Measurements from ENCODE around the gene EGF.

EGF gene

GRCh38 chr4:110022457-110022856 lies 109.8 kb downstream of the EGF start:
- Histone ChIP-seq H3K4me1 (ENCODE audit: control insufficient read depth, insufficient read depth, low read length) (0 out of 2 replicates have a peak, but pooled peaks cover 3% of the 10 kb centered on the region), H3K36me3 (ENCODE audit: control insufficient read depth in 2 of 2, insufficient read depth in 1 of 2, low read length in 2 of 2) (no peaks in the 10 kb centered on the region), H3K9me3 (ENCODE audit: control insufficient read depth, insufficient read depth, low read depth, low read length) (no peaks in the 10 kb centered on the region), H3K4me3 (ENCODE audit: low read depth, low read length) (no peak overlapping the region), H3K27ac (ENCODE audit: extremely low read depth, low read depth, low read length) (no peak overlapping the region)
- no peak for TF ChIP-seq ZNF830 (tag by site-specific recombination; IDR thresholded peaks at IDR 0.05; ENCODE audit: low read depth)
- TF ChIP-seq ZNF571 (tag by site-specific recombination; IDR thresholded peaks at IDR 0.05), result no peak
- TF ChIP-seq ZNF184 (tag by site-specific recombination; IDR thresholded peaks at IDR 0.05), result no peak
- TF ChIP-seq ZNF518A (tag by site-specific recombination; conservative IDR thresholded peaks at IDR 0.05; ENCODE audit: low read depth), result no peak
- TF ChIP-seq SALL2 (tag by site-specific recombination; IDR thresholded peaks at IDR 0.05; ENCODE audit: borderline replicate concordance), result no peak
- no peak for TF ChIP-seq CTCF (tag by site-specific recombination; IDR thresholded peaks at IDR 0.05)
- TF ChIP-seq ZNF202 (tag by site-specific recombination; IDR thresholded peaks at IDR 0.05; ENCODE audit: borderline replicate concordance), result no peak
- no peak for TF ChIP-seq ZNF292 (tag by site-specific recombination; IDR thresholded peaks at IDR 0.05; ENCODE audit: borderline replicate concordance, low read depth)
- TF ChIP-seq EGR2 (tag by site-specific recombination; IDR thresholded peaks at IDR 0.05; ENCODE audit: low read depth), result no peak
- no peak for TF ChIP-seq YY2 (tag by site-specific recombination; IDR thresholded peaks at IDR 0.05)
- ChIA-PET POLR2A (no interaction called here), CTCF (interaction anchor here (1.0 kb wide), 1 partner anchor 17 kb away, joined by 3 read pairs; no protein-coding TSS in a partner anchor)

GRCh38 chr4:110025056-110025455 lies 112.4 kb downstream of the EGF start:
- no peaks in the 10 kb centered on the region for H3K9me3 ChIP-seq (ENCODE audit: control insufficient read depth, insufficient read depth, low read depth, low read length)
- H3K4me1 ChIP-seq (ENCODE audit: control insufficient read depth, insufficient read depth, low read length), result 0 out of 2 replicates have a peak, but pooled peaks cover 3% of the 10 kb centered on the region
- H3K27ac ChIP-seq (ENCODE audit: extremely low read depth, low read depth, low read length), result no peak overlapping the region
- ChIA-PET CTCF (no interaction called here), POLR2A (no interaction called here)
- no peak overlapping the region for H3K4me3 ChIP-seq (ENCODE audit: low read depth, low read length)
- H3K36me3 ChIP-seq (ENCODE audit: control insufficient read depth in 2 of 2, insufficient read depth in 1 of 2, low read length in 2 of 2), result no peaks in the 10 kb centered on the region
- TF ChIP-seq ZBTB44 (tag by site-specific recombination; IDR thresholded peaks at IDR 0.05) (no peak), ZNF394 (tag by site-specific recombination; IDR thresholded peaks at IDR 0.05; ENCODE audit: borderline replicate concordance) (no peak), AEBP2 (tag by site-specific recombination; IDR thresholded peaks at IDR 0.05; ENCODE audit: borderline replicate concordance) (no peak), ZBTB21 (tag by site-specific recombination; IDR thresholded peaks at IDR 0.05) (no peak), ZNF626 (tag by site-specific recombination; IDR thresholded peaks at IDR 0.05) (no peak), ZNF530 (tag by site-specific recombination; IDR thresholded peaks at IDR 0.05; ENCODE audit: low read depth) (no peak), ZNF580 (tag by site-specific recombination; IDR thresholded peaks at IDR 0.05) (no peak), ZNF670 (tag by site-specific recombination; IDR thresholded peaks at IDR 0.05; ENCODE audit: low read depth) (no peak), ZNF121 (tag by site-specific recombination; IDR thresholded peaks at IDR 0.05) (no peak), ZNF623 (tag by site-specific recombination; IDR thresholded peaks at IDR 0.05) (no peak), HOXC10 (CRISPR knock-in tag; IDR thresholded peaks at IDR 0.05) (no peak), ZNF184 (tag by site-specific recombination; IDR thresholded peaks at IDR 0.05) (no peak), ZNF449 (tag by site-specific recombination; IDR thresholded peaks at IDR 0.05) (no peak), ZNF514 (tag by site-specific recombination; IDR thresholded peaks at IDR 0.05) (no peak)
